Fibroblast of lung (primary cell): ENCODE data around the gene CCL3.

Experiments
- CTCF ChIP-seq, 2 donors: IDR thresholded peaks in 1 of 2; conservative IDR thresholded peaks in 1 of 2; 1 replicate in 1 of 2; 2 replicates in 1 of 2; pipeline ENCODE4 v1.5.1; 2011 to 2012; ENCODE audit warnings: low read length in 2 of 2, control low read depth in 1 of 2, inconsistent platforms in 1 of 2, low read depth in 1 of 2, mild to moderate bottlenecking in 1 of 2
- EZH2 ChIP-seq: IDR thresholded peaks from 2 replicates; pipeline ENCODE4 v1.5.1; 2012; ENCODE audit warnings: low read length, control low read depth, mild to moderate bottlenecking; ENCODE audit errors: missing control alignments

DNA sequence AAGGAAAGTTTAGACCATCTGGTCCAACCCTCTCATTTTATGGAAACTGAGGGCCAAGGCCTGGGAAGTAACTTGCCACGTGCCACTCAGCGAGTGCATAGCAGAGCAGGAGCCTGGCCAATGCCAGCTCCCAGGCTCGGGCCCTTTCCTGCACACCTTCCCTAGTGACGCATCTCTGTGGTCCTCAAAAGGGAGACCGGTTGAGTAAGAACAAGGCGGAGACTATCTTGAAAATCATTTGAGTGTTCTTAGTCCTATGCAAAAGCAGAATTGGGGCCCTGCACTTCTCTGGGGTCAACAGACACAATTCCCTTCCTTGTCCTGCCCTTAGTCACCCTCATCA is 16.5 kb upstream of the CCL3 start:
- TF ChIP-seq CTCF (conservative IDR thresholded peaks at IDR 0.05 in 1 of 2, IDR thresholded peaks at IDR 0.05 in 1 of 2; ENCODE audit: low read depth in 1 of 2, low read length in 2 of 2) (no peak), EZH2 (no peak)
